A204.1 (cell line): ENCODE measurements around the gene PAX5.

Source experiments
- FAIRE-seq: peaks from 2 replicates; lab custom pipeline; 2012; peaks lifted over from hg19 to GRCh38; lab: Jason Lieb, UNC

The PAX5 gene

DNA sequence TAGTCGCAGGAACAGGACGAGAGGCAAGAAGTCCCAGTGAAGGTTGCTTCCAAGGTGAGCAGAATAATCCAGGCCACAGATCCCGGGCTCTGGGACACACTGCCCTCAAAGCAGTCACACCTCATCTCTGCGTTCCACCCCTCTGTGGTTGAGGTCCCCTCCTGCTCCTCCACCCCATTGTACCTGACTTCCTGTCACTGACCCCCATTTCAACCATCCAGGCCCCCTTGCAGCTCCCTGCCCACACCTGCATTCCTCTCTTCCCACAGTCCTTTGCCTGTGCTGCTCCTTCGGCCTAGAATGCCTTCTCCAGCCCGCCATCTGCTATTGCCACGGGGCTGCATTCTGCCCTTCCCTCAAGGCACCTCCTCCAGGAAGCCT, 73.5 kb downstream of the PAX5 start:
- no peak for FAIRE-seq

DNA sequence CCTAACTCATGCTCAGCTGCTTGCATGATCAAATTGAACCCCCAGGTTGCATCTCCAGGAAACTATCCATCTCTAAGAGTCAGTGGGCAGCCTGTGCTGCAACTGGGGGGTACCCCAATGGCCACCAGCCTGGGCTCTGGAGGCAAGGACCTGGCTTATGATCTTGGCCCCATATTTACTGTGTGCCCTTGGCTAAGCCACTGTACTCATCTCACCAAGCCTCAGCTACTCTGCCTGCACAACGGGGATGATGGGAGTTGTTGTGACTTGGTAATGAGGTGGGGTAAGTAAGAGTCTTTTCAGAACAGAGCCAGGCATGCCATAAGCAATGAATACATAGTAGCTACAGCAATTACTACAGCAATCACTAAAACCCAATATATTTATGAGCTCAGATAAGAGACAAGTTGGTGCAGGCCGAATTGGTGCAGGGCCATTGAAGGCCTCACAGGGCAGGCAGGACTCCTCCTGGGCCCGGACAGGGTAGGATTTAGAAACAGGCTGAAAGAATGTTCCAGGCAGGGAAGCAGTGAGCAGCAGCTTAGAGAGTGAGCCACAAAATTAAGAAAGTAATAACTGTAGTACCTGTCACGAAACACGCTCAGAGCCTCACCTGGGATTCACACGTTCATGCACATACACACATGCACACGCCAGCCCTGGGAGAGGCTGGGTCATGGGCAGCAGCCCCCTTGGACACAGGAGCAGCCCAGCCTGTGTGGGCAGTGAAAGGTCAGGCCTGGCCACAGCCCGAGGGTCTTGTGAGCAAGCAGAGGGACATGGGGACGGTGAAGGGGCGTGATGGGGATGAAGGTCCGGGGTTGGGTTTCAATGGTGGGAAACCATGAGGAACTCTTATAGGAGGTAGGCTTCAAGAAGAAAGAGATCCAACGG, 74.1 kb downstream of the PAX5 start:
- no peak for FAIRE-seq

DNA sequence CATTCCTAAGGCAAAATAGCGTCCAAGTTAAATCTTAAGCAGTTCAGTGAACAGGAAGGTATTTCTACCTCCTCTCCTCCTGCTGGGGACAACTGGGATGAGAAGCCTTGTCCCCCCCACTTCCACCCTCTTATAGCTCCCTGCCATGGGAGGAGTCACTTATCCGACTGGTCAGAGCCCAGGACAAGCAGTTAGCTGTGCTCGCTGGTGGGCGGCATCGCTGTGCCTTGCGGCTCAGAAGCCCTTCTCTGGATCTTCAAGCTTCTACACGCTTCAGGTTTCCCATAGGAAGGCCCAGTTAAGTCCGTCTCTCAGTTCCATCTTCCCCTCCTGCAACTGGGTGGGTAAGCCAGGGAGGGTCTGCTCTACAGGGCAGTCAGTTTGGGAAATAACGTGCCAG, 77.2 kb downstream of the PAX5 start:
- no peak for FAIRE-seq

DNA sequence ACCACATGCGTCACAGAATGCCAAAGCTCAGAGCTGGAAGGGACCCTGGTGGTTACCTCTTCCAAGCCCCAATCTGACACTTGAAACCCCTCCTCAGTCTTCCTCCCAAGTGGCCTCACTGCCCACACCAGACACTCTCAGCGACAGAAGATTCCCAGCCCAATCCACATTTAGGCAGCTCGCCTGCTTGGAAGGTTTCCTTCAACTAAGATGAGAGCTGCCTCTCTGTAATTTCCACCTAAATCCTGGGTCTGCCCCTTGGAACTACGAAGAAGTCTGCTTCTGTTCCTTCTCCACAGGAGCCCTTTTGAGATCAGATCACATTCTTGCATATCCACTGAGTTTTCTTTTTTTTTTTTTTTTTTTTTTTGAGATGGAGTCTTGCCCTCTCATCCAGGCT, 83.7 kb downstream of the PAX5 start:
- no peak for FAIRE-seq

DNA sequence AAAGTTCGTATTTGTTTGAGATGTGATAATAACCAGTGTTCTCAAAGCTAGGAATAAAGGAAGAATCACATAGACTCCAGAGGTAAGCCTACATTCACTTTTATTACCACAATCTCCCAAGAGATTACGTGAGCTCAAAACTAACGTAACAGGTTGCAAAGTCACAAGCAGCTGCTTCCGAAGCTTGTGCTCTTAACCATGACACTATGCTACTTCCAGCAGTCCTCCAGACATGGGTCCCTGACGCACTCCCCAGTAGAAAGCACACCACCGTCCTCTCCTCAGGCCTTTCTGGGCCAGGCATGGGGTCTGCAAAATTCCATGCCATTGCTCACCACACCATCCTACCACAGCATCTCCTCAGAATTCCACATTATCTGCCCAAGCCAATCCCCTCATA, 84.6 kb downstream of the PAX5 start:
- FAIRE-seq = no peak

DNA sequence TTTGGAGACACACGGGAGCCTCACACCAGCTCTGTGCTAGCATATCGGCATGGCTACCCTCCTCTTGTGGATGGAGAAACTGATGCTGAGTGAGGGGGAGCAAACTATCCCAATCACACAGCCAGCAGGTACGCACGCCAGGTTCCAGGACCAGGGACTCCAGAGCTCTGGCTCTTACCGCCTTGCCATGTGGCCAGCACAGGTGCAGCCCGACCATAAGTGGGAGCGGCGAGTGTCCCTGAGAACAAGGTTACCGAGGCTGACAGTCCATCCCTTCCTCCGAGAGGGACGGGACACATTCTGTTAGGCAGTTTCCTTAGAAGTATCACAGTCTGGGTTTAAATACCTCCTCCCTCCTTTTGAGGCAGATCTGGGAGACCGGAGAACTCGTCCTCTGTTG, 86.0 kb downstream of the PAX5 start:
- no peak for FAIRE-seq

DNA sequence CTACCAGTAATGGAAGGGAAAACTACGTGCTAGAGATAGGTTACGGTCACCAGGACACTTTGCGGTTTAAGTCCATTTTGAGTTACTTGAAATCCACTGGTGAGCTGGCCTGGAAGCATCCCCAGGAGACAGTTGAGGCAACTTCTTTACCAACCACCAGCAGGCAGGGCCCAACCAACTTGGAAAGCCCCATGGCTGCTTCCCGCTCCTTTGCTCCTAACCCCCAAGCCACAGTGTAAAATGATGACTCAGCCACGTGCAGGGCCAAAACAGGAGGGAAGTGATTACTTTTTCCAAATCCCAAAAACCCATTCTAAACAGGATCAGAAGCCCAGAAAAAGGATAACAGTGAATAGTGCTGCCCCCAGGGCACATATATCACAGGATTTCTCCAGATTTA, 87.4 kb downstream of the PAX5 start:
- FAIRE-seq = no peak

DNA sequence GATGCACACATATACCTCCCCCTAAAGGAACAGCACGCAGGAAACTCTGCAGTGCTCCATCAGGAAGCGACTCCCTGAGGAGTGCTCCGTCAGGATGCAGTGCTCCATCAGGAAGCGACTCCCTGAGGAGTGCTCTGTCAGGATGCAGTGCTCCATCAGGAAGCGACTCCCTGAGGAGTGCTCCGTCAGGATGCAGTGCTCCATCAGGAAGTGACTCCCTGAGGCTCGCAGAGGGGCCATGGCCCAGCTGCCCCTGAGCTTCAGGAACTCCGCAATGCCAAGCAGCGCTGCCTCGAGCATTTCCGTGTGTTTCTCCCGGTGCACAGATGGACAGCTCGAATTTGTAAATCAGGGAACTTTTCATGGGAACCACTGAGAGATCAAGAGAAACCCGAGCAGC, 88.1 kb downstream of the PAX5 start:
- no peak for FAIRE-seq

DNA sequence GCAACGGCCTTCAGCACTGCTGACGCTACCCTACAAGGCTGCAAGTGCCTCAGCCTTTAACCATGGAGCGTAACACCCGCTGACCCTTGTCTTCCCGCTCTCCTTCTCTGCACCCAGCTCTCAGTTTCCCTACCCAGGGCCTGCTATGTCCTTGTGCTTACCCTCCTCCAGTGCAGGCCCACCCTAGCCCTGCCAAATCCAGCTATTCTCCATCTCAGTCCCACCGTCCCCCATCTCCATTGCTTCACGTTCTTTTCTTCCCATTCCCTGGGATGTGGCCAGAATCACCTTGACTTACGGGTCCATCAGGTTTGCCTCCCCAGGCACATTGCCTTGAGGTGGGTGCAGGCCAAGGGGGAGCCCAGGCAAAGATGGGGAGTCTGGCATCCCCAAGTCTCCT, 91.2 kb downstream of the PAX5 start:
- no peak for FAIRE-seq

DNA sequence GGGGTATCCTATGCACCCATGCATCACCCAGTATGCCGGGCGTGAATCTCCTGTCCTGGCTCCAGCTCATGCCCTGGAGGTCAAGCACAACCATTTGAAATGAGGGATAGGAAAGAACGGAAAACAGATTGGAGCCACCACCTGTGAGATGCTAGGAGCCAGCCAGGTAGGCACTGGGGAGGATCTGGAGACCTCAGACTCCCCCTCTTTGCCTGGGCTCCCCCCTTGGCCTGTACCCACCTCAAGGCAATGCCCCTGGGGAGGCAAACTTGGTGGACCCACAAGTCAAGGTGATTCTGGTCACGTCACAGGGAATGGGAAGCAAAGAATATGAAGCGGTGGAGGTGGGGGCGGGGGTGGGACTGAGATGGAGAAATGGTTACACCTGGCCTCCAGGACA, 92.6 kb downstream of the PAX5 start:
- FAIRE-seq = no peak

DNA sequence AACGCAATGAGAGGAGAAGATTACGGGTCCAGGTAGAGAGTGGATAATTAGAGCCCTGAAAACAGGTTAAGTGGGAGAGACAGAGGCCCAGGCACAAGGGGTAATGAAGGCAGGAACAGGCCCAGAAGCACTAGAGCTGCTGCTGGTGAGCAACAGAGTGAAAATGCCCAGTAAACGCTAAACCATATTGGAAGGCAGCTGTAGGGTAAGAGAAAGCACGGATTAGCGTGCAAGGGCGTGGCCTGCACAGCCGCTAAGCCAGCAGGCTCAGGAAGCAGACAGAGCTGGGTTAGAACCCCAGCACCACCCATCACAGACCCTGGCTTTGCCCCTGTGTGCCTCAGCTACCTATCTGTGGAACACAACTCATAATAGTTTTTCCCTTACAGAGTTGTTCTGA, 93.2 kb downstream of the PAX5 start:
- no peak for FAIRE-seq

DNA sequence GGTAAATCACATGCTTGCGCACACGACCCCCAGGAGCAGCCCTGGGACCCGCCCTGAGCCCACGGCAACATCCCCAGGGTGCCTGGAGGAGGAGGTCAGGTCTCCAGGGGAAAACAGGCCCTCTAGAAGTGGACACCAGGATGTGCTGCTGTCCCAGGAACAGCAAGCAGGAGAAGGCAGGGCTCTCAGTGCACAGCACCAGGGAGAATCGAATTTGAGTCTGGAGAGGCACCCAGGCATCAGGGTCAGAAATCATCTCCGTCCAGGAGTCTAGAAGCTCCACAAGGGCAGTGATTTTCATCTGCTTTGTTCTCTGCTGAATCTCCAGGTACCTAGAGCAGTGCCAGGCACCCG, 93.6 kb downstream of the PAX5 start:
- FAIRE-seq = no peak

DNA sequence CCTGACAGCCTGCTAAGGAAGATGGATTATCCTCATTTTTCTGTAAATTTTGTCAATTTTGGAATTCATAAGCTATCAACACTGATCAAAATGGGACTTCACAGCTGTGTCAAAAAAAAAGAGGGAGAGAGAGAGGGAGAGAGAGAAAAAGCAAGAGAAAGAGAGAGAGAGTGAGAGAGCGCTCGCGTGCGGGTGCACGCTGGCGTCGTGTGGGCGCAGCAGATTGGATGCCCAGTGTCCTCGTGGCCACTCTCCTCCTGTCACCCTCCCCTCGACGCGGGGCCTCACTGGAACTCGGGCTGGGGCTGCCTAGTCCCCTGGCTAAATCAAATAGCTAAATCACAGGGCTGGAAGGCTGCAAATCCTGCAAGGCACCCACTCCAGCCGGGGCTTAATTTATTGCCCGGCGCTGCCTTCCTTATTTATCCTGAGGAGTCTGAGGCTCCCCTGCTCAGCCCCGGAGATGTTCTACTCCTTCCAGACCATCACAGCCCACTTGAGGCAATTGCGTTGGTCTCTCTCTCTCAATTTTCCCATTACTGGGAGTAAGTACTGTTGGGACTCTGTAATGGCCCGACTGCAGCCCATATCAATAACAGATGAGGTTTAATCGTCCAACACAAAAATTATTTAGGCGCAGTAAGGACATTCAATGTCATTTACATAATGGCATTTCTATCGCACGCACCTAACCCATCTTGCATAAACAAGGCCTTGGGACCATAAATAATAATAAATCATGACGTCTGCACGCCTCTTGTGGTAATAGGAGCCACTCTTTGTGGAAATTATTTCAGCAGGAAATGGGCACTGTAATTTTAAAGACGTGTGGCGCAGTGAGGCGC, 94.2 kb downstream of the PAX5 start:
- no peak for FAIRE-seq

DNA sequence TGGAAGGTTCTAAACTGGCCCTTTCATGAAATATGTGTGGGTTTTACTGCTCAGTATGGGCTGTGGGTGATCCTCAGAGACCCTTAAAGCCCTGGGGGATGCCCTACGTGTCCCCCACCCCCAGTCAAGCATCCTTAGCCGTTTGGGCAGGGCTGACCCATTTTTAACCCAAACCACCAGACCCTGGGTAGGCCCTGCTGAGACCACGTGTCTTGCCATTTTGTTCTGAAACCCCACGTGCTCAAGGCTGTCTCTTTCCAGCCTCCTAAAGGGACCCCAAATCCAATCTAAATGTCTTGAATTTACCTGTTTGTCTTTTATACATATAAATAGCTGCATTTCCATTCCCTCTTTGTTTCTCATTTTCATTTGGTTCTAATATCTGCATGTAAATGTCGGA, 94.9 kb downstream of the PAX5 start:
- no peak for FAIRE-seq

DNA sequence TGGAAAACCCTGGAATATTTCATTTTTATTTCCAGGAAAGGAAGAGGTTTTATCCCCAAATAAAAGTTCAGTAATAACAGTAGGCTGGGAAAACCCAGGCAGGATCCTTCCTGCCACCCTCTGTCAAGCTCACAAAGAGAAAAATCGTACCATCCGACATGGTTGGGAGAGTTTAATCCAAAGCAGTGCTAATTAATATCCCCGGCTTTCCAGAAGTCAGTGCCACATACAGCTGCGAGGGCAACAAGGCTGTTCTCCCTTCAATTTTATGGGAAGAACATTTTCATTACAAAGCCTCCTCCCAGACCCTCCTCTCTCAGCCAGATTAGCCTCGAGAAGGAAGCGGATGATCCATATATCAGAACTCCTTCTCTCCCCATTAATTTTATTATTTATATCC, 95.5 kb downstream of the PAX5 start:
- no peak for FAIRE-seq

DNA sequence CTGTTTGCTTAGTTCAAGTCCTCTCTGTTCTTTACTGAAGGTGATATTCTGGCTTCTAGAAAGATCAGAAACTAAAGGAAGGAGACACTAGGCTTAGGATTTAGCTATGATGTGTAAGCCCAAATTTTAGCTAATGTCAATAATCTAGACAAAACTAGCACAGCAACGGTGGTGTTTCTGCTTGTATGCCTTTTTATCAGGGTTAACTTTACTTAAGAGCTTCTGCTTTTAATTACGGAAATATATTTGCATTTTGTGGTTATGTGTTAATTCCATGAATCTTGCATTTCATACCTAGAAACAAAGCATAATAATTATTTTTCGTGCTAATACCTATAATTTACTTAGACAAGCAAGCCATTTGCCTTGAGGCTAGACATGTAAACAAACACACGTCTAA, 96.1 kb downstream of the PAX5 start:
- no peak for FAIRE-seq

DNA sequence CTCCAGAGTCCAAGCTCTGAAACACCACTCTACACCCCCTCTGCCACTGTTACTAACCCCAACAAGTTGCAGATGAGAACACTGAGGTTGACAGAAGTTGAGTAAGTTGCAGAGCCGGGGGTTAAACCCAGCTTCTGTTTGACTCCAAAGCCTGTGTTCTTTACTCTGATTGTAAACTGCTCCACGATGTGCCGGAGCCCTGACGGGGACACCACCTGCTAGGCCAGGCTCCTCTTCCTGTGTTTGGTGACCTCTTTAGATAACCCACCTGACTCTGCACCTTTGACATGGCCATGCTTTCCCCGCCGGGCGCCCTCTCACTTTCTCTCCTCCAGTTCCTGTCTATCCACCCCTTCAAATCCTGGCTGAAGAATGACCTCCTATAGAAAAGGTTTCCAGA, 96.7 kb downstream of the PAX5 start:
- no peak for FAIRE-seq

DNA sequence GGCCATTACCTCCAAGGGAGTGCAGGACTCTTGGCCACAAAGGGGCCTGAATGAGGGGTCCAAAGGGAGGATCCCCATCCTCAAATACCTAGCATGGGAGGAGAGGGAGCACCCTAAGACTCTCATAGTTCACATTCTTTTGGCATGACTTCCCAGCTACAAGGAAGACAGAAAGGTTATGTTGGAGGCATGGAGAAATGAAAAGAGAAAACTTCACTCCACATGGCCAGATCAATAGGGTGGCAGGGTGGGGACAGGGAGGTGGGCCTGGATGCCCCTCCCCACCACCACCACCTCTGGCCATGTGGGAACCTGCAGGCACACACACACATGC, 97.6 kb downstream of the PAX5 start:
- FAIRE-seq = no peak

DNA sequence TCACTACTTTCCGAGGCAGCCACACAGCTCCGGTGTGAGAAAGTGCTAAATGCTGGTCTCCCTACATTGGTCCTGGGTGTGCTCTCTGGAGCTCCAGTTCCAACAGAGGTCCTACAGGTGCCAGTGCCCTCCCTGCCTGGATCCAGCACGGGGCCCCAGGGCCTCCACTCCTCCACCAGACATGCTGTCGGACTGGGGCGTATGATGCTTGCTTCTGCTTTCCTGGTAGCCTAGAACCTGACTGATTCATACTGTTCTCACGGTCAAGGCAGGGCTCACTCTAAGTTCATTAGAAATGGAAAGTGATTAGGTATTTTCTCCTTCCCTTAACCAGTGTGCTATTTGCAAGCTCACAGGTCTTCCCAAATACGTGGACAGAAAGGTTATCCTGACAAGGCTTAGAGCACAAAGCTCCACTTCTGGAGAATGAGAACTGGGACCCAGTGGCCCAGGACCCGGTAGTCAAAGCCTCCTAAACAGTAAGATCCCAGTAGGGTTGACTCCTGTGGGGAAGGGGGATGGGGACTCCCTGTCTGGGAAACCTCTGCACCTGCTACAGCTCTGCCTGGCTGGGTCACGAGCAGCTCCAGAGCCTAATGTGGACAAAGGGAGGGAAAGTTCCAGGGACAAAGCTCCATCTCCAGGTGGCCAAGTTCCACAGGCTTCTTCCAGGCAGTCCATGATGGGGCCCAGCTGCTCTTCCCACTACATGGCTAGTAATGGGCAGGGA, 98.1 kb downstream of the PAX5 start:
- no peak for FAIRE-seq

DNA sequence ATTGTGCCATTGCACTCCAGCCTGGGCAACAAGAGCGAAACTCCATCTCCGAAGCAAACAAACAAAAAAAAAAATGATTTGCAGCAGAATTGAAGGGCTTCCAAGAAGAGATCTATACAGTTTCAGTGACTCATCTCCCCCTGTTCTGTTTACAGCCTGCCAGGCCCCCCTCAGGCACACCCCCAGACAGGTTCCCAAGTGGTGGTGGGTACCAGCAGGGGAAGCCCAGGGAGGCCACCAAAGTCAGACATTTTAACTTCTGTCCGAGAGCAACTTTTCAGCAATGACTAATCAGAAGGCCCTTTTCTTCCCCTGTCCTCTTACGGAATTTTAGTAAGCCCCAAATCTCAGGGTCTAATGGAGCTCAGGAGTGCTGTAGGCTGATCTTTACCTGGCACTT, 98.7 kb downstream of the PAX5 start:
- no peak for FAIRE-seq

DNA sequence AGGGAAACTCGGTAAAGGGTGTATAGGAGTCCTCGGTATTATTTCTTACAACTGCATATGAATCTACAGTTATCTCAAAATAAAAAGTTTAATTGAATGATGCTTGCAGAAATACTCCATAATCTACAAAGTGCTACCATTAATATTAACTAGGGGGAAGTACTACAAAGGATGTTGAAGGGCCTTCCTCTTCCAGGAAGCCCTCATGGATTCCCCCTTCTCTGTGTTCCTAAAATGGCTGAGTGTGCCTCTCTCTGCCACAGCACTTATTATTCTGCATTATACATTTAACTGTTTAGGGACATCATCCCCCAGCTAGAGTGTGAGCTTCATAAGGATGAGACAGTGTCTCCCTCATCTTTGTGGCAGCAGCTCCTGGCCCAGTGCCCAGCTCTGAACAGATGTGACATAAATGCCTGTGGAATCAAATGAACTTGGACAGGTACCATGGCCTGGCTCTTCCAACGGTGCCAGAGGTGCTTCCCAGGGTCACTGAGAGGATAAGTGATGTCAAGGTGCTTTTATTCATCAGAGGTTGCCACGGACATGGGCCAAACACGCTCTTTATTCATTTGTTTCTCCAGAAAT, 99.5 kb downstream of the PAX5 start:
- FAIRE-seq = no peak

DNA sequence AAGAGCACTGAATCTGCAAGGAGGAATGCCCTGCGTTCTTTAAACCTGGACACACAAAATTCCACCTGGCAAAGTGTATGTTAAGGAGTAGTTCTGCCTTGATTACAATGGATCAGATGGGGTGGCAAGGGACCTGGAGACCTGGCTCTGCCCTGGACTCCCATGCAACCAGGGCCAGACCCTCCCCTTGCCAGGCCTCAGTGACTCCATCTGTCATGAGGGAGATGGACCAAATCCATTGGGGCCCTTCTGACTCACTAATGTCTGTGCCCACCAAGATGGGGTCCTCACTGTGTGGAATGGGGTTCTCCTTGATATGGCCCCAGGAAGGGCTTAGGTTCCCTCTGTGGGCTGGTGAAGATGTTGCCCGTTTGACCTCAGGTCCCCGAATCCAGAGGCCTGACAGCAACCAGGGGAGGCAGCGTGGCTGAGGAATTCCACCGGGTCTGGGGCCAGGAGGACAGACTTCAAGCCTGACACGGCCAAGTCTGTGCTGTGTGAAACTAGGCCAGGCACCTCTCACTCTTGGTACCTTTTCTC, 100.3 kb downstream of the PAX5 start:
- FAIRE-seq = no peak

DNA sequence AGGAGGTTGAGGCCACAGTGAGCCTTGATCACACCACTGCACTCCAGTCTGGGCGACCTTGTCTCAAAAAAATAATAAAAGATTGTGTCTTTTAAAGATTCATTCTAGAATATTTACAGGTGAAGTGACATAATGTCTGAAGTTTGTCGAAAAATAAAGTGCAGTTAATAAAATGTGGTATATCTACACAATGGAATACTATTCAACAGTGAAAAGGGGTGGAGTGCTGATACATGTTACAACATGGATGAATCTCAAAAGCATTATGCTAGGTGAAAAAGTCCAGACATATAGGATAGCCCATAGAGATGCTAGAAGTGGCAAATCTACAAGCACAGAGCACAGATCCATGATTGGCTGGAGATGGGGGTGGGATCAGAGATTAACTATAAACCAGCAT, 101.9 kb downstream of the PAX5 start:
- no peak for FAIRE-seq
